ENCODE data around the gene DSCAML1. TPM values are rescaled to one million over a fixed set of nuclear protein-coding genes. Genes with fewer than 3 reads are reported as not detected.

Gene DSCAML1
- total RNA-seq, 1 experiment from 2014 or later, result 0.90 TPM

DNA sequence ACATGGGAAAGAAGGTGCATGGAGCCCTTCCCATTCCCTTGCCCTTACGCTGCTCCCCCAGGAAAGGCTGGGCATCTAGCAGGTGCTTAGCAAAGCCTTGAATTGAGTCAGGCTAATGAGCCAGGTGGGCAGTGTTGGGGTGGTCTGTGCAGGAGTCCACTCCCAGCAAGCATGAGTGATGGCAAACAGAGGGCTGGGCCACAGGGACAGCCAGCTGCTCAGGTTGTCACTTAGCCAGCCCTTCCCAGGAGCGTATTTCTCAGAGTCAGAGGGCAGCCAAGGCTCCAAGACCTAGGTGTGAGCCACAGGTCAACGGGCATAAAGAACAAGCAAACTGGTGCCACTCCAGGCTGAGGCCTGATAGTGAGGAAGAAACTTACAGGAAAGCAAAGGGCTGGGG is 149.8 kb downstream of the DSCAML1 start (continued):
- no peak for TF ChIP-seq ELF4 (CRISPR knock-in tag; IDR thresholded peaks at IDR 0.05; ENCODE audit: low read depth)
- TF ChIP-seq ZNF396 (CRISPR knock-in tag; IDR thresholded peaks at IDR 0.05; ENCODE audit: borderline replicate concordance), result no peak

DNA sequence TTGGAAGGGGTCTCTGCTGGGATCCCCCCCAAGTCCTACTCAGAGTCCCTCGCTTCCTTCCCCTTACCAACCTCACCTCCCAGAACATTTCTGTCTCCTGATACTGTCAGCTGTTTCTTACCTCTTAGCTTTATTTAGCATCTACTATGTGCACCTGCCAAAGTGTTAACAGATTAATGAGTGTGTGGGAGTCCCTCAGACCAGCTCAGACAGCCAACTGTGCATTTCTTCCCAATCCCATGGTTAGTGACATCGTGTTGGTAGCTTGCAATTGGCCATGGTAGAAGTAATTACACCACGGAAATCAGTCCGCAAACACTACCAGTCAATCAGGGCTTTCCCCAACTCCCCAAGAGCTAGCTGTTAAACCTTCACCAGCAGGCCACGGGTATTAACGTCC is 150.6 kb downstream of the DSCAML1 start:
- TF ChIP-seq GRHL2 (CRISPR knock-in tag; IDR thresholded peaks at IDR 0.05; ENCODE audit: insufficient replicate concordance, severe bottlenecking) (no peak), CBFB (CRISPR knock-in tag; IDR thresholded peaks at IDR 0.05; ENCODE audit: low read depth) (no peak), GABPB1 (CRISPR knock-in tag; IDR thresholded peaks at IDR 0.05) (no peak), ZNF416 (CRISPR knock-in tag; IDR thresholded peaks at IDR 0.05) (no peak)
- TF ChIP-seq, protein P1, sequence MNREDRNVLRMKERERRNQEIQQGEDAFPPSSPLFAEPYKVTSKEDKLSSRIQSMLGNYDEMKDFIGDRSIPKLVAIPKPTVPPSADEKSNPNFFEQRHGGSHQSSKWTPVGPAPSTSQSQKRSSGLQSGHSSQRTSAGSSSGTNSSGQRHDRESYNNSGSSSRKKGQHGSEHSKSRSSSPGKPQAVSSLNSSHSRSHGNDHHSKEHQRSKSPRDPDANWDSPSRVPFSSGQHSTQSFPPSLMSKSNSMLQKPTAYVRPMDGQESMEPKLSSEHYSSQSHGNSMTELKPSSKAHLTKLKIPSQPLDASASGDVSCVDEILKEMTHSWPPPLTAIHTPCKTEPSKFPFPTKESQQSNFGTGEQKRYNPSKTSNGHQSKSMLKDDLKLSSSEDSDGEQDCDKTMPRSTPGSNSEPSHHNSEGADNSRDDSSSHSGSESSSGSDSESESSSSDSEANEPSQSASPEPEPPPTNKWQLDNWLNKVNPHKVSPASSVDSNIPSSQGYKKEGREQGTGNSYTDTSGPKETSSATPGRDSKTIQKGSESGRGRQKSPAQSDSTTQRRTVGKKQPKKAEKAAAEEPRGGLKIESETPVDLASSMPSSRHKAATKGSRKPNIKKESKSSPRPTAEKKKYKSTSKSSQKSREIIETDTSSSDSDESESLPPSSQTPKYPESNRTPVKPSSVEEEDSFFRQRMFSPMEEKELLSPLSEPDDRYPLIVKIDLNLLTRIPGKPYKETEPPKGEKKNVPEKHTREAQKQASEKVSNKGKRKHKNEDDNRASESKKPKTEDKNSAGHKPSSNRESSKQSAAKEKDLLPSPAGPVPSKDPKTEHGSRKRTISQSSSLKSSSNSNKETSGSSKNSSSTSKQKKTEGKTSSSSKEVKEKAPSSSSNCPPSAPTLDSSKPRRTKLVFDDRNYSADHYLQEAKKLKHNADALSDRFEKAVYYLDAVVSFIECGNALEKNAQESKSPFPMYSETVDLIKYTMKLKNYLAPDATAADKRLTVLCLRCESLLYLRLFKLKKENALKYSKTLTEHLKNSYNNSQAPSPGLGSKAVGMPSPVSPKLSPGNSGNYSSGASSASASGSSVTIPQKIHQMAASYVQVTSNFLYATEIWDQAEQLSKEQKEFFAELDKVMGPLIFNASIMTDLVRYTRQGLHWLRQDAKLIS (CRISPR knock-in tag; IDR thresholded peaks at IDR 0.05; ENCODE audit: borderline replicate concordance), result no peak
- TF ChIP-seq, protein P2, sequence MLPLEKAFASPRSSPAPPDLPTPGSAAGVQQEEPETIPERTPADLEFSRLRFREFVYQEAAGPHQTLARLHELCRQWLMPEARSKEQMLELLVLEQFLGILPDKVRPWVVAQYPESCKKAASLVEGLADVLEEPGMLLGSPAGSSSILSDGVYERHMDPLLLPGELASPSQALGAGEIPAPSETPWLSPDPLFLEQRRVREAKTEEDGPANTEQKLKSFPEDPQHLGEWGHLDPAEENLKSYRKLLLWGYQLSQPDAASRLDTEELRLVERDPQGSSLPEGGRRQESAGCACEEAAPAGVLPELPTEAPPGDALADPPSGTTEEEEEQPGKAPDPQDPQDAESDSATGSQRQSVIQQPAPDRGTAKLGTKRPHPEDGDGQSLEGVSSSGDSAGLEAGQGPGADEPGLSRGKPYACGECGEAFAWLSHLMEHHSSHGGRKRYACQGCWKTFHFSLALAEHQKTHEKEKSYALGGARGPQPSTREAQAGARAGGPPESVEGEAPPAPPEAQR (CRISPR knock-in tag; IDR thresholded peaks at IDR 0.05), result no peak
- TF ChIP-seq, protein P3, sequence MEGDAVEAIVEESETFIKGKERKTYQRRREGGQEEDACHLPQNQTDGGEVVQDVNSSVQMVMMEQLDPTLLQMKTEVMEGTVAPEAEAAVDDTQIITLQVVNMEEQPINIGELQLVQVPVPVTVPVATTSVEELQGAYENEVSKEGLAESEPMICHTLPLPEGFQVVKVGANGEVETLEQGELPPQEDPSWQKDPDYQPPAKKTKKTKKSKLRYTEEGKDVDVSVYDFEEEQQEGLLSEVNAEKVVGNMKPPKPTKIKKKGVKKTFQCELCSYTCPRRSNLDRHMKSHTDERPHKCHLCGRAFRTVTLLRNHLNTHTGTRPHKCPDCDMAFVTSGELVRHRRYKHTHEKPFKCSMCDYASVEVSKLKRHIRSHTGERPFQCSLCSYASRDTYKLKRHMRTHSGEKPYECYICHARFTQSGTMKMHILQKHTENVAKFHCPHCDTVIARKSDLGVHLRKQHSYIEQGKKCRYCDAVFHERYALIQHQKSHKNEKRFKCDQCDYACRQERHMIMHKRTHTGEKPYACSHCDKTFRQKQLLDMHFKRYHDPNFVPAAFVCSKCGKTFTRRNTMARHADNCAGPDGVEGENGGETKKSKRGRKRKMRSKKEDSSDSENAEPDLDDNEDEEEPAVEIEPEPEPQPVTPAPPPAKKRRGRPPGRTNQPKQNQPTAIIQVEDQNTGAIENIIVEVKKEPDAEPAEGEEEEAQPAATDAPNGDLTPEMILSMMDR (IDR thresholded peaks at IDR 0.05), result no peak
- TF ChIP-seq, protein P4, sequence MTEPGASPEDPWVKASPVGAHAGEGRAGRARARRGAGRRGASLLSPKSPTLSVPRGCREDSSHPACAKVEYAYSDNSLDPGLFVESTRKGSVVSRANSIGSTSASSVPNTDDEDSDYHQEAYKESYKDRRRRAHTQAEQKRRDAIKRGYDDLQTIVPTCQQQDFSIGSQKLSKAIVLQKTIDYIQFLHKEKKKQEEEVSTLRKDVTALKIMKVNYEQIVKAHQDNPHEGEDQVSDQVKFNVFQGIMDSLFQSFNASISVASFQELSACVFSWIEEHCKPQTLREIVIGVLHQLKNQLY (CRISPR knock-in tag; IDR thresholded peaks at IDR 0.05), result no peak
- TF ChIP-seq, protein P5, sequence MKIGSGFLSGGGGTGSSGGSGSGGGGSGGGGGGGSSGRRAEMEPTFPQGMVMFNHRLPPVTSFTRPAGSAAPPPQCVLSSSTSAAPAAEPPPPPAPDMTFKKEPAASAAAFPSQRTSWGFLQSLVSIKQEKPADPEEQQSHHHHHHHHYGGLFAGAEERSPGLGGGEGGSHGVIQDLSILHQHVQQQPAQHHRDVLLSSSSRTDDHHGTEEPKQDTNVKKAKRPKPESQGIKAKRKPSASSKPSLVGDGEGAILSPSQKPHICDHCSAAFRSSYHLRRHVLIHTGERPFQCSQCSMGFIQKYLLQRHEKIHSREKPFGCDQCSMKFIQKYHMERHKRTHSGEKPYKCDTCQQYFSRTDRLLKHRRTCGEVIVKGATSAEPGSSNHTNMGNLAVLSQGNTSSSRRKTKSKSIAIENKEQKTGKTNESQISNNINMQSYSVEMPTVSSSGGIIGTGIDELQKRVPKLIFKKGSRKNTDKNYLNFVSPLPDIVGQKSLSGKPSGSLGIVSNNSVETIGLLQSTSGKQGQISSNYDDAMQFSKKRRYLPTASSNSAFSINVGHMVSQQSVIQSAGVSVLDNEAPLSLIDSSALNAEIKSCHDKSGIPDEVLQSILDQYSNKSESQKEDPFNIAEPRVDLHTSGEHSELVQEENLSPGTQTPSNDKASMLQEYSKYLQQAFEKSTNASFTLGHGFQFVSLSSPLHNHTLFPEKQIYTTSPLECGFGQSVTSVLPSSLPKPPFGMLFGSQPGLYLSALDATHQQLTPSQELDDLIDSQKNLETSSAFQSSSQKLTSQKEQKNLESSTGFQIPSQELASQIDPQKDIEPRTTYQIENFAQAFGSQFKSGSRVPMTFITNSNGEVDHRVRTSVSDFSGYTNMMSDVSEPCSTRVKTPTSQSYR (CRISPR knock-in tag; IDR thresholded peaks at IDR 0.05), result no peak
- TF ChIP-seq, protein P6, sequence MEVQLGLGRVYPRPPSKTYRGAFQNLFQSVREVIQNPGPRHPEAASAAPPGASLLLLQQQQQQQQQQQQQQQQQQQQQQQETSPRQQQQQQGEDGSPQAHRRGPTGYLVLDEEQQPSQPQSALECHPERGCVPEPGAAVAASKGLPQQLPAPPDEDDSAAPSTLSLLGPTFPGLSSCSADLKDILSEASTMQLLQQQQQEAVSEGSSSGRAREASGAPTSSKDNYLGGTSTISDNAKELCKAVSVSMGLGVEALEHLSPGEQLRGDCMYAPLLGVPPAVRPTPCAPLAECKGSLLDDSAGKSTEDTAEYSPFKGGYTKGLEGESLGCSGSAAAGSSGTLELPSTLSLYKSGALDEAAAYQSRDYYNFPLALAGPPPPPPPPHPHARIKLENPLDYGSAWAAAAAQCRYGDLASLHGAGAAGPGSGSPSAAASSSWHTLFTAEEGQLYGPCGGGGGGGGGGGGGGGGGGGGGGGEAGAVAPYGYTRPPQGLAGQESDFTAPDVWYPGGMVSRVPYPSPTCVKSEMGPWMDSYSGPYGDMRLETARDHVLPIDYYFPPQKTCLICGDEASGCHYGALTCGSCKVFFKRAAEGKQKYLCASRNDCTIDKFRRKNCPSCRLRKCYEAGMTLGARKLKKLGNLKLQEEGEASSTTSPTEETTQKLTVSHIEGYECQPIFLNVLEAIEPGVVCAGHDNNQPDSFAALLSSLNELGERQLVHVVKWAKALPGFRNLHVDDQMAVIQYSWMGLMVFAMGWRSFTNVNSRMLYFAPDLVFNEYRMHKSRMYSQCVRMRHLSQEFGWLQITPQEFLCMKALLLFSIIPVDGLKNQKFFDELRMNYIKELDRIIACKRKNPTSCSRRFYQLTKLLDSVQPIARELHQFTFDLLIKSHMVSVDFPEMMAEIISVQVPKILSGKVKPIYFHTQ (CRISPR knock-in tag; IDR thresholded peaks at IDR 0.05), result no peak
- Mint-ChIP-seq H3K9me3 (no peaks in the 10 kb centered on the region), H3K27ac (no peak overlapping the region), H3K36me3 (no peaks in the 10 kb centered on the region), H3K4me1 (peaks cover 4% of the 10 kb centered on the region), H3K27me3 (ENCODE audit: low read depth) (no peaks in the 10 kb centered on the region; the same call in 1 of the 2 replicates), H3K4me3 (no peak overlapping the region)
- ChIA-PET CTCF (interaction anchor here (0.8 kb wide), 1 partner anchor 171 kb away, joined by 4 read pairs; no protein-coding TSS in a partner anchor), POLR2A (no interaction called here)
- no peak for DNase-seq (ENCODE audit: low spot score)
- no peak for ATAC-seq
